ENCODE data around the gene RSU1. TPM values are rescaled to one million over a fixed set of nuclear protein-coding genes. Genes with fewer than 3 reads are reported as not detected.
A peak's percentile ranks its signal among the peaks of the same experiment; 100 is the strongest.

The RSU1 gene
- total RNA-seq, 1 experiment from 2014 or later, result 54.4 TPM

DNA sequence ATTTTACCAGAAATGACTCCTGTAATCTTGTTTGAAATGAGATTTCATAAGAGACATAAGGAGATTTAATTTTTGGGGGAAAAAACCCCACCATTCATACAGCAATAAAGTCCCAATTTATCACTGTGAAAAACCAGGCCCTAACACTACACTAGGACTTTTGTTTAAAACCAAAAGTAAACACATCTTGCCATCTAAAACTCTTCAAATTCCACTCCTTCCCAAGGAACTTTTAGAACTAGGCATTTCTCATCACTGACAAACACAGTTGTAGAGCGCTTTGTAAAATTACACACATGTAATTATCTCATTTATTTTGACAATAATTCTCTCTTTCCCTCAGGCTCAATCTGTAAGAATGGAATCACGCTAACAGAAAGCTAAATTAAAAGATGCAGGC, 167.5 kb downstream of the RSU1 start:
- ChIA-PET POLR2A (no interaction called here), CTCF (interaction anchor here (0.6 kb wide), 3 partner anchors 33 to 743 kb away, joined by 3 read pairs; no protein-coding TSS in a partner anchor)
- no peaks in the 10 kb centered on the region for H3K9me3 Mint-ChIP-seq (ENCODE audit: unreplicated experiment)
- H3K4me1 Mint-ChIP-seq (ENCODE audit: insufficient read depth, unreplicated experiment), result peaks cover 7% of the 10 kb centered on the region
- intact Hi-C loops (cut with micrococcal nuclease), result no loop called here
- BruUV-seq (replicated peaks), result no TSS peak
- H3K27me3 Mint-ChIP-seq (ENCODE audit: insufficient read depth, unreplicated experiment), result no peaks in the 10 kb centered on the region
- TF ChIP-seq, protein P1, sequence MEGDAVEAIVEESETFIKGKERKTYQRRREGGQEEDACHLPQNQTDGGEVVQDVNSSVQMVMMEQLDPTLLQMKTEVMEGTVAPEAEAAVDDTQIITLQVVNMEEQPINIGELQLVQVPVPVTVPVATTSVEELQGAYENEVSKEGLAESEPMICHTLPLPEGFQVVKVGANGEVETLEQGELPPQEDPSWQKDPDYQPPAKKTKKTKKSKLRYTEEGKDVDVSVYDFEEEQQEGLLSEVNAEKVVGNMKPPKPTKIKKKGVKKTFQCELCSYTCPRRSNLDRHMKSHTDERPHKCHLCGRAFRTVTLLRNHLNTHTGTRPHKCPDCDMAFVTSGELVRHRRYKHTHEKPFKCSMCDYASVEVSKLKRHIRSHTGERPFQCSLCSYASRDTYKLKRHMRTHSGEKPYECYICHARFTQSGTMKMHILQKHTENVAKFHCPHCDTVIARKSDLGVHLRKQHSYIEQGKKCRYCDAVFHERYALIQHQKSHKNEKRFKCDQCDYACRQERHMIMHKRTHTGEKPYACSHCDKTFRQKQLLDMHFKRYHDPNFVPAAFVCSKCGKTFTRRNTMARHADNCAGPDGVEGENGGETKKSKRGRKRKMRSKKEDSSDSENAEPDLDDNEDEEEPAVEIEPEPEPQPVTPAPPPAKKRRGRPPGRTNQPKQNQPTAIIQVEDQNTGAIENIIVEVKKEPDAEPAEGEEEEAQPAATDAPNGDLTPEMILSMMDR (IDR thresholded peaks at IDR 0.05; ENCODE audit: unreplicated experiment), result no peak
- H3K27ac Mint-ChIP-seq (ENCODE audit: low read depth, unreplicated experiment), result no peak overlapping the region
- H3K4me3 Mint-ChIP-seq (ENCODE audit: unreplicated experiment), result no peak overlapping the region
- no peak for DNase-seq (ENCODE audit: unreplicated experiment)
- no peaks in the 10 kb centered on the region for H3K36me3 Mint-ChIP-seq (ENCODE audit: insufficient read depth, unreplicated experiment)

DNA sequence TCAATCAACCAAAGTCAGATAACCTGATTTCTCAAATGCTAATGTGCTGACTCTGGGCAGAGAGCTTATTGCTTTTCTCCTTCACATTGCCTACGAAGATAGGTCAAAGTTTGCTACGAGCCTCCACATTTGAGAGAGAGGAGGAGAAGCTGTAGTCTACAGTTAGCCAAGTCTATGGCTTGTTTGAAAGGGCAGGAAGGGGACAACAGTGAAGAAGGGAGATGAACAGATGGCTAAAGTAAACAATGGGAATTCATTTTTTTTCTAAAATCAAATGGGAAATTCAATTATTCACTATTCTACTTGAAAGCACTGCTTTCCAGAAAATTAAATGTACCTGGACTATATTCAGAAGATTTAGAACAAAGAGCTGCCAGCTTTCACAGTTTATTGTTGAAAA, 168.9 kb downstream of the RSU1 start:
- no TSS peak for BruUV-seq (replicated peaks)
- no peaks in the 10 kb centered on the region for H3K9me3 Mint-ChIP-seq (ENCODE audit: unreplicated experiment)
- no peak overlapping the region for H3K27ac Mint-ChIP-seq (ENCODE audit: low read depth, unreplicated experiment)
- intact Hi-C loops (cut with micrococcal nuclease), result no loop called here
- H3K27me3 Mint-ChIP-seq (ENCODE audit: insufficient read depth, unreplicated experiment), result no peaks in the 10 kb centered on the region
- H3K36me3 Mint-ChIP-seq (ENCODE audit: insufficient read depth, unreplicated experiment), result no peaks in the 10 kb centered on the region
- H3K4me1 Mint-ChIP-seq (ENCODE audit: insufficient read depth, unreplicated experiment), result peaks cover 13% of the 10 kb centered on the region
- ChIA-PET CTCF (interaction anchor here (1.1 kb wide), 1 partner anchor 128 kb away, joined by 4 read pairs; no protein-coding TSS in a partner anchor), POLR2A (no interaction called here)
- no peak for DNase-seq (ENCODE audit: unreplicated experiment)
- no peak overlapping the region for H3K4me3 Mint-ChIP-seq (ENCODE audit: unreplicated experiment)
- TF ChIP-seq, protein P1 (IDR thresholded peaks at IDR 0.05; ENCODE audit: unreplicated experiment), result no peak

DNA sequence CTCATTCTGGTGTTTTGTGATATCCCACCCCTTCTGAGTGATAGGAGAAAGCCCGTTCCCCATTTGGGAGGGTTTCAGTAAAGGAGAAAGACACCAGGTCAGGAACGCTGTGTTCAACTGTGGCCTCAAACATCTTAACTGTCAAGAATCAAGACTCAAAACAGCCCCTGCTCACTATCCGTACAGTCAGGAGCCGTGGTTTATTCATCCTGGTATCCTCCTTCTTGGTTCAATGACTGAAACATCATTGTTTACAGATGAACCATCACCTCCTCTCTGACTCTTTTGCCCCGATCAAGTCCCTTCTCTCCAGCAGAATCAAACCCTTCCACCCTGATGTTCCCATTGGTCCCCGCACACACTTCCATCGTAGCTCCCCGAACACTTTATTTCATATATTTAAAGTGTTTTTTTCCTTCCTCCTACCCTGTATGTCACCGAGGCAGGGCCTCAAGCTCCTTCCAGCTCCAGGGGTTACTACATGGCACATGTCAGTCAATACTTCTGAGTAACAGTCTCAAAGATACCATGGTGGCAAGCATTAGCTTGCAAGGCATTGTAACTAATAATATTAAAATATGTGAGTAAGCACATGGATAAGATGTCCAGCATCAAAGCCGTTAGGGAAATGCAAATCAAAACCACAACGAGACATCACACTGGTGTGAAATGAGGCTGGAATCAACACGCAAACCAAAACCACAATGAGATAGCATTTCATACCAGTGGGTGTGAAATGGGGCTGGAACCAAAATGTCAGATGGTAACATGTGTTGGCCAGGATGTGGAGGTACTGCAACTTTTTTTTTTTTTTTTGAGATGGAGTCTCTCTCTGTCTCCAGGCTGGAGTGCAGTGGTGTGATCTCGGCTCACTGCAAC, 170.8 kb downstream of the RSU1 start:
- no peaks in the 10 kb centered on the region for H3K27me3 Mint-ChIP-seq (ENCODE audit: insufficient read depth, unreplicated experiment)
- ChIA-PET POLR2A (no interaction called here), CTCF (interaction anchor here (0.6 kb wide), 1 partner anchor 626 kb away, joined by 3 read pairs; no protein-coding TSS in a partner anchor)
- intact Hi-C loops (cut with micrococcal nuclease), result no loop called here
- H3K9me3 Mint-ChIP-seq (ENCODE audit: unreplicated experiment), result no peaks in the 10 kb centered on the region
- TF ChIP-seq, protein P1 (IDR thresholded peaks at IDR 0.05; ENCODE audit: unreplicated experiment), result no peak
- peaks cover 6% of the 10 kb centered on the region for H3K4me1 Mint-ChIP-seq (ENCODE audit: insufficient read depth, unreplicated experiment)
- no peak overlapping the region for H3K4me3 Mint-ChIP-seq (ENCODE audit: unreplicated experiment)
- no peak overlapping the region for H3K27ac Mint-ChIP-seq (ENCODE audit: low read depth, unreplicated experiment)
- DNase-seq (ENCODE audit: unreplicated experiment), result no peak
- no TSS peak for BruUV-seq (replicated peaks)
- no peaks in the 10 kb centered on the region for H3K36me3 Mint-ChIP-seq (ENCODE audit: insufficient read depth, unreplicated experiment)

DNA sequence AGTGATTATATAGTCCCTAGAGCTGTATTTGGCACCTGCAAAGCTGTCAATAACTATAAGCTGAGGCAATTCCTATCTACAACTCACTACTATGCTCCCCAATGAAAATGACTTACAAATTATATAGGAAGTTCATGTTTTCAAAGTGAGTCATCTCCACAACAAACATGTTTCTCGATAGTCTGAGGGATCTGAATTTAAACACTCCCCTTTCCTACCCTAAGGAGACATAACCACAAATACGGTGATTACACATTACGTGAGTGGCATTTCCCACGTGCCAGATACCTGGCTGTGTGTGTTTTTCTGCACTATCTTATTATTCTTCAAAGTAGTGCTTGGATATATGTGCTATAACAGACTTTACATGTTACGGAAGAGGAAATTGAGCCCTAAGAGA, 173.1 kb downstream of the RSU1 start:
- intact Hi-C loops (cut with micrococcal nuclease), result no loop called here
- no peak overlapping the region for H3K4me3 Mint-ChIP-seq (ENCODE audit: unreplicated experiment)
- CTCF ChIA-PET, result interaction anchor here (0.6 to 0.7 kb wide), 3 partner anchors 99 to 203 kb away, joined by 3 read pairs; no protein-coding TSS in a partner anchor
- no peaks in the 10 kb centered on the region for H3K9me3 Mint-ChIP-seq (ENCODE audit: unreplicated experiment)
- H3K27me3 Mint-ChIP-seq (ENCODE audit: insufficient read depth, unreplicated experiment), result no peaks in the 10 kb centered on the region
- peaks cover 6% of the 10 kb centered on the region for H3K4me1 Mint-ChIP-seq (ENCODE audit: insufficient read depth, unreplicated experiment)
- no peak overlapping the region for H3K27ac Mint-ChIP-seq (ENCODE audit: low read depth, unreplicated experiment)
- H3K36me3 Mint-ChIP-seq (ENCODE audit: insufficient read depth, unreplicated experiment), result no peaks in the 10 kb centered on the region
- TF ChIP-seq, protein P1 (IDR thresholded peaks at IDR 0.05; ENCODE audit: unreplicated experiment), result no peak
- no TSS peak for BruUV-seq (replicated peaks)
- peak; percentile 63 for DNase-seq (ENCODE audit: unreplicated experiment)
- POLR2A ChIA-PET, result interaction anchor here (0.6 kb wide), 1 partner anchor 80 kb away, joined by 3 read pairs; no protein-coding TSS in a partner anchor
